ENCODE measurements around the gene PLEKHF1.

The PLEKHF1 gene

DNA sequence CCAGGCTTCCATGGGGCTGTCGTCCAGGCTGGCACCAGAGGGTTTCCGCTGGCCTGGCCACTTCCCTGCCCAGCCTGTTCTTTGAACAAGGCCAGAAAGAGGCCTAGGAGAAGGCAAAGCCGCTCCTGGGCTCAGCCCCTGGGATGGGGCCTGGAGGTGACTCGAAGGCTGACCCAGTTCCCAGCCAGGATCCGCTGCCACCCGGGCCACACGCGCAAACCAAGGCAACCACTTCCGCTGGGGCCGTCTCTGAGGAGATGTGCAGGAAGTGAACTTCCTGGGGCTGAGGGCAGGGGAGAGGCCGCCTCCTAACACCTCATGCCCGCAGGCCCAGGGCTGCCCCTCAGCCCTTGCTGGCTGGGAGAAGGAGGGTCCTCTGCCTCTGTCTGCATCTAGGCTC lies 15.2 kb downstream of the PLEKHF1 start:
- no peak for DNase-seq

DNA sequence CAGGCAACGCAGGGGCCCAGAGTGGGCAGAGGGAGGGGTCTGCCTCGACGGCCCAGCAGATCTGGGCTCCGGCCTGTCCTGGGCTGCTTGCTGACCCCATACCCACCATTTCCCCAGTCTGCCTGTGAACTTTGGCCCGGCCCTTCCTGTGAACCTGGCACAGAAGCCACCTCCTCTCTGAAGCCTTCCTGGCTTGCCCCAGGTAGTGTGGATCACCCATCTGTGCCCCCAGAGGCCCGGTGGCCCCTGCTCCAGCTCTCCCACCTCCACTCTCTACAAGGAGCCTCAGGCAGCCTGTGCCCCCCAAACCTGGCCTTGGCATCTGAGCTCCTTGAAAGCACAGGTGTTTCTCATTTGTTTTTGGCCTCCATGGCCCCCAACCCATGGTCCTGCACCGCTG lies 15.7 kb downstream of the PLEKHF1 start:
- DNase-seq: no peak

DNA sequence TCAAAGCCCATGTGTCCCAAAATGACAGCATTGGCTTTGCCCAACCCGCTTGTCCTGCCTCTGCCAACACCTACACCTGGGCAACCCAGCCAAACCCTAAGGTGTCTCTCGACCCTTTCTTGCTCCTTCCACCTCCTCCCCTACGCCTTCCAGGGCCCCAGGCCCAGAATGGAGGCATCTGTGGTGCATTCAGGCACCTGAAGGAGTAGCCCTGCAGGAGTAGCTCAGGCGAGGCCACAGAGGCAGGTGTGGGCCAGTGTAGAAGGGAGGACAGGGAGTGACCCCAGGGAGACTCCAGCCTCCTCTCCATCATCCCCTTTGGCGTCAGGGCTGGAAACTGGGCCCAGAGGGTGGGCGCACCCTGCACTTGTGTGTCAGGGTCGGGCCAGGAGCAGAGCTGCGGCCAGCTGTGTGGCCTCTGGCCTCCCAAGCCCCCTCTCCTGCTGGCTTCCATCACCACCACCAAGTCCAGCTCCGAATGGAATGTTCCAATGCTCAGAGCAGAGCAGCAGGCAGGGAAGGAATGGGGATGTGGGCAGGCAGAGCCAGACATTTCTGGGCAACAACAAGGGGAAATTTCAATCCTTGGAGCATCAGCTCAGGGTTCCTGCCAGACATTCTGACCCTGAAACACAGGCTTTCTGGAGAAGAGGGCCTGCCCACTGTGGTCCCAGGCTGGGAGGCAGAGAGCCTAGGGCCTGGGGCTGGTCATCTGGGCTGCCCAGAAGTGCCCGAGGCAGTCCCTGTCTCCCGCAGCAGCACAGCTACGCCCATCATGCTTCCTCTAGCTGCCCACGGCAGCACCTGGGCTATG lies 16.4 kb downstream of the PLEKHF1 start:
- DNase-seq: no peak

DNA sequence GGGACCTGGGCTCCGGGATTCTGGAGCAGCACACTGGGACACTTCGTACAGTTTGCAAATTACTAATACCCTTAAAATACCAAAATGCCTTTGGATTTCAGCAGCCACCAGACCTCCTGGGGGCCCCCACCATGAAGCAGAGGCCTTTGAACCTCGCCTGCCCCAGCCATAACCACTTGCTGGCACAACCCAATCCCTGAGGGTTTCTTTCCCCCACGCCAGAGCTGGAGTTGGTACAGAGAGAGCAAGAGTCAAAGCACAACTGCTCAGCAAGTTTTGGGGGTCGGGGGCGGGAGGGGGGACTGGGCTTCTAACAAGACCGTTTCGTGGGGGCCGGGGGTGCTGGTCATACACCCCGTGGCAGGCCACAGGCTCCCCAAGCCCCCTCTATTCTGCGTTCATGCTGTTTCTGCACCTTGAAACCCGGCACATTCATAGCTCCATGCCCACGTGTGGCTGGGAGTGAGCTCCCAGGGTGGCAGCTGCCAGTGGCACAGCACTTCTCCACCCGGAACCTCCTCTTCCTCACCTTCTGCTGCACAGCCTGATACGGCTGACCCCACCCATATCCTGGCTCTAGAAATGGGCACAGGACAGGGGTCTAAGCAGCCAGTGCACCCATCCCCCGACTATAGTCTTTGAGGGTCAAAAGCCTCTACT lies 17.1 kb downstream of the PLEKHF1 start:
- DNase-seq: no peak

DNA sequence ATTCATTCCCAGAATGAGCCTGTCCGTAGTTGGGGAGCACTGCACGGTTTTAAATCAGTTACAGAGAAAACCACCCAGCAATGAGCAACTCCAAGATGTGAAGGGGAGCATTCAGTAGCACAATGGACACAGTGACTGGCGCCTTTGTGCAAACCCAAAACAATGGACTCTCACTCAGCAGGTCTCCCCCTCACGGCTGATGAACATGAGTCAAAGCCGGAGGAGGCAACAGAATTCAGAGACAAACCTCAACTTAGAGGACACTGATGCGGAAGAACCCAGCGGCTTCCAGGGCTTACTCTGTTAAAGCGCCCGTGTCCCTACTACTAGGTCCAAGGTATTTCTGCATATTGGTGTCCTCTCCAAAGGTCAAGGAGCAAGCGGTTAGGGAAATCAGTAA lies 17.7 kb downstream of the PLEKHF1 start:
- DNase-seq: no peak

DNA sequence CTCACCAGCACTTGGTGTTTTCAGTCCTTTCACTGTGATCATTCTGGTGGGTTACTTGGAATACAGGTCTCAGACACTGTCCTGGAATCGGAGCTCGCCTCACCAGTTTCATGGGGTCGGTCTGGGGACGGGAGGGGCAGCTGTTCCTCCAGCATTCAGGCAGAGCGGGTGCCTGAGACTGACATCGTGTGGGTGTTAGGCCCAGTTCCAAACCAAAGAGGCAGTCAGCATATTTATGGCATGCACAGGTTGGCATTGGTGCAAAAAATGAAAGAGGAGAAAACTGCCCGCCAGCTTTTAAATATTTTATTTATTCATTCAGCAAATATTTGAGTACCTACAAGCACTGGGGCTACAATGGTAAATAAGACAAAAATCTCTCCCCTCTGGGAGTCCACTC lies 20.1 kb downstream of the PLEKHF1 start:
- DNase-seq: no peak

DNA sequence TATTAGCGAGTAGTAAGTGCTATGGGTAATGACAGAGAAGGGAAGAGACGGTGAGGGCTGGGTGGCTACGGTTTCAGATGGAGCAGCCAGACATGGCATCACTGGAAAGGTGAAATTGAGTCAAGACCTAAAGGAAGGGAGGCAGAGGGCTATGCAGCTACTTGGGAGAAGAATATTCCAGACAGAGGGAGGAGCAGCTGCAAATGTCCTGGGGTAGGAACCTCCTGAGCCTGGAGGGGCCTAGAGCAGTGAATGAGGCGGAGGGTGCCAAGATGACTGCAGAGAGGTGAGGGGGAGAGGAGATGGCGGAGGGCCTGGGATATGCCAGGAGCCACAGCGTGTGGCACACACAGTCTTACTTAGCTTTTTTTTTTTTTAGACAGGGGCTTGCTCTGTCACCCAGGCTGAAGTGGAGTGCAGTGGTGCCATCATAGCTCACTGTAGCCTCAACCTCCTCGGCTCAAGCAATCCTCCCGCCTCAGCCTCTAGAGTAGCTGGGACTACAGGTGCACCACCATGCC lies 21.1 kb downstream of the PLEKHF1 start:
- no peak for DNase-seq

DNA sequence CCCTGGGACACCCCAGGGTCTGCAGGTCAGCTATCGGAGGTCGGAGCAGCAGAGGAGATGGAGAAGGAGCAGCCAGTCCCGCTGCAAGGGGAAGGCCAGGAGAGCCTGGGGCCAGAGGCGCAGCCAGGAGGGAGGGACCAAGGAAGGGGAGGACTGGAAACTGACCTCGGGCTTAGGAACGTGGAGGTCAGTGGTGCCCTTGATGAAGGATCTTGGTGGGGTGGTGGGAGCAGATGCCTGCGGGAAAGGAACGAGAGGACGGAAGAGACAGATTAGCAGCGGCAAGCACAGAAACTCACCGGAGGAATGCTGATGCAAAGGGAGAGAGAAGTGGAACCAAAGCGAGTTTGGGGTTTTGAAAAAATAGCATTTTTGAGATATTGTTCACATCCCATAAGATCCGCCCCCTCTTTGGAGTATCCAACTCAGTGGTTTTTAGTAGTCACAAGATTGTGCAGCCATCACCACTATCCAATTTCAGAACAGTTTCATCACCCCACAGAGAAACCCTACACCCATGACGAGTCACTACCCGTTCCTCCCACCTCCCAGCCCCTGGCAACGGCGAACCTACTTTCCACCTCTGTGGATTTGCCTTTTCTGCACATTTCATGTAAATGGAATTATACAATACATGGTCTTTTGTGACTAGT lies 22.1 kb downstream of the PLEKHF1 start:
- DNase-seq: no peak

DNA sequence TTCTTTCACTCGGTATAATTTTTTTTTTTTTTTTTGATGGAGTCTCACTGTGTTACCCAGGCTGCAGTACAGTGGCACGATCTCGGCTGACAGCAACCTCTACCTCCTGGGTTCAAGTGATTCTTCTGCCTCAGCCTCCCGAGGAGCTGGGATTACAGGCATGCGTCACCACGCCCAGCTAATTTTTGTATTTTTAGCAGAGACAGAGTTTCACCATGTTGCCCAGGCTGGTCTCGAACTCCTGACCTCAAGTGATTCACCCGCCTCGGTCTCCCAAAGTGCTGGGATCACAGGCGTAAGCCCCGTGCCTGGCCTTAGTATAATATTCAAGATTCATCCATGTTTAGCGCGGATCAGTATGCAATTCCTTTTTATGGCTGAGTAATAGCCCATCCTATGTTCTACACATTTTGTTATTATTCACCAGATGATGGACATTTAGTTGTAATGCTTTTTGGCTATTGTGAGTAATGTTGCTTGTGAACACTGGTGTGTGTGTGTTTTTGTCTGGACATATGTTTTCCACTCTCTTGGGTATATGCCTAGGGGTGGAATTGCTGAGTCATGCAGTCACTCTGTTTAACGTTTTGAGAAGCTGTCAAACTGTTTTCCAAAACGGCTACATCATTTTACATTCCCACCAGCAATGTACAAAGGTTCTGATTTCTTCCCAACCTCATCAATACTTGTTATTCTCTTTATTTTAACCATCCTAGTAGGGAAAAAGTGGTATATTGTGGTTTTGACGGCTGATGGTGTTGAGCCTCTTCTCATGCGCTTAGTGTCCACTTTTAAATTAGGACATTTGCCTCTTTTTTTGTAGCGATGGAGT lies 22.9 kb downstream of the PLEKHF1 start:
- DNase-seq: no peak

DNA sequence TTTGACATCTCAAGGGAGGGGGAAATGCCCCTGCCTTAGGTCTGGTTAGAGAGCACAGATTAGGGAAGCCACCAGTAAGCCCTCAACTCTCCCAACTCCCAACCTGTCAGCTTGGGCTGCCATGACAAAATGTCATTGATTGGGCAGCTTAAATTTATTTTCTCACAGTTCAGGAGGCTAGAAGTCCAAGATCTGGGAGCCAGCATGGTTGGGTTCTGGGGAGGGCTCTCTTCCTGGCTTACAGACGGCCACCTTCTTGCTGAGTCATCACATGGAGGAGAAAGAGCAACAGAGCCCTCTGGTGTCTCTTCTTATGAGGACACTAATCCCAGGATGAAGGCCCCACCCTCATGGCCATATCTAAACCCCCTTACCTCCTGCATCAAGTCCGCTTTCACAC lies 25.6 kb downstream of the PLEKHF1 start:
- no peak for DNase-seq

DNA sequence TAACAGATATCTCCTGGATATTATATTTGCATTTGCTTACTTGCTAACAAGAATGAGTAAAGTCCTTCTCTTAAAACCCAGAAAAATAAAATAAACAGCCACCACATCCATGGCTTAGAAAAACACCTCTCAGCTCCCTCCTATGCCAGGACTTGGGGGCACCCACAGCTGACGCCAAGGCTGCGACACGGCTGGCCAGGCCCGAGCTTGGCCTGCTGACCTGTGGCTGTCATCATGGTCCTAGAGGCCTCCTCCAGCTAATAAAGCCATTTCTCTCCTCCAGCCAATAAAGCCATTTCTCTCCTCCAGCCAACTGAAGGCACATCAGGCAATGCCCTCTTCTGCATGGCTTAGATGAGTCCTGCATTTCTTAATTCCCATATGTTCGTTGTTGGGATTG lies 28.9 kb downstream of the PLEKHF1 start:
- DNase-seq: no peak

DNA sequence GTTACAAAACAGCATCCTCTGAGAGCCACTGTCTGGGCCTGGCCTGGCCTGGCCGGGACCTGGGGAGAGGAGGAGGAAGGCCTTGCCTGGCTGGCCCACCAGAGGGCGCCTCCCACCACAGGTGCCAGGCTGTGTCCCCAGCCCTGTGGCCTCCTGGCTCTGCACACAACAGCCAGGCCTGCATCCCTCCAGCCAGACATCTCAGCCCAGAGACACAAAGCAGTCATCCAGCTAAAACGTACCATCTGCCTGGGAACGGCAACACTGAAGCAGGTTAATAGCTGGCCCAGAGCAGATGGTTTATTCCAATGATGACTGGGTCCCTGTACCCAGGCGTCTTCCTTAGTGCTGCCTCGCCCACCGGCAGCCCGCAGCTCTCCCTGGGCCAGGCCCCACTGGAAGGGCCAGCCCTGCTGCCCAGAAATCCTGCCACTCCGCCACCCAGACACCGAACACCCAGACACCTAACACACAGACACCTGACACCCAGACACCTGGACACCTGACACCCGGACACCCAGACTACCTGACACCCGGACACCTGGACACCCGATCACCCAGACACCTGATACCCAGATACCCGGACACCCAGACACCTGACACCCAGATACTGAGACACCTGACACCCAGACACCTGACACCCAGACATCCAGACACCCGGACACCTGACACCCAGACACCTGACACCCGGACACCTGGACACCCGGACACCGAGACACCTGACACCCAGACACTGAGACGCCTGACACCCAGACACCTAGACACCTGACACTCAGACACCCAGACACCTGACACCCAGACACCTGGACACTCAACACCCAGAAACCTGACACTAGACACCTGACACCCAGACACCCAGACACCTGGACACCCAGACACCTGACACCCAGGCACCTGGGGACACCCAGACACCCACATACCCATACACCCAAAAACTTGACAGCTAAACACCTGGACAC lies 29.7 kb downstream of the PLEKHF1 start:
- no peak for DNase-seq

DNA sequence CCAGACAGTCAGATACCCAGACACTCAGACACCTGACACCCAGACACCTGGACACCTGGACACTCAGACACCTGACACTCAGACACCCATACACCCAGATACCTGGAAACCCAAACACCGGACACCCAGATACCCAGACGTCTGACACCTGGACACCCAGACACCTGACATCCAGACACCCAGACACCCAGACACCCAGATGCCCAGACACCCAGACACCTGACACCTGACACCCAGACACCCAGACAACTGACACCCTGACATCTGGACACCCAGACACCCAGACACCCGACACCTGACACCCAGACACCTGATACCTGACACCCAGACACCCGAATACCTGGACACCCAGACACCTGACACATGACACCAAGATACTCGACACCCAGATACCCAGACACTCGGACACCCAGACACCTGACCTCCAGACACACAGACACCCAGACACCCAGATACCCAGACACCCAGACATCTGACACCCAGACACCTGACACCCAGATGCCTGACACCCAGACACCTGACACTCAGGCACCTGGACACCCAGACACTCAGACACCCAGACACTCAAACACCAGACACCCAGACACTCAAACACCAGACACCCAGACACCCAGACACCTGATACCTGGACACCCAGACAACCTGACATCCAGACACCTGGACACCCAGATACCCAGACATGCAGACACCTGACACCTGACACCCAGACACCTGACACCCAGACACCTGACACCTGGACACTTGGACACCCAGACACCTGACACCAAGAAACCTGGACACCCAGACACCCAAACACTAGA lies 30.7 kb downstream of the PLEKHF1 start:
- DNase-seq: no peak

DNA sequence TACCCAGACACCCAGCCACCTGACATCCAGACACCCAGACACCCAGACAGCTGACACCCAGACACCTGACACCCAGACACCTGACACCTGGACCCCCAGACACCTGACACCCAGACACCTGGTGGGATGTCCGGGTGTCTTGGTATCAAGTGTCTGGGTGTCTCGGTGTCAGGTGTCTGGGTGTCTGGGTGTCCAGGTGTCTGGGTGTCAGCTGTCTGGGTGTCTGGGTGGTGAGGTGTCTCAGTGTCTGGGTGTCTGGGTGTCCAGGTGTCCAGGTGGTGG lies 31.2 kb downstream of the PLEKHF1 start:
- DNase-seq: no peak

DNA sequence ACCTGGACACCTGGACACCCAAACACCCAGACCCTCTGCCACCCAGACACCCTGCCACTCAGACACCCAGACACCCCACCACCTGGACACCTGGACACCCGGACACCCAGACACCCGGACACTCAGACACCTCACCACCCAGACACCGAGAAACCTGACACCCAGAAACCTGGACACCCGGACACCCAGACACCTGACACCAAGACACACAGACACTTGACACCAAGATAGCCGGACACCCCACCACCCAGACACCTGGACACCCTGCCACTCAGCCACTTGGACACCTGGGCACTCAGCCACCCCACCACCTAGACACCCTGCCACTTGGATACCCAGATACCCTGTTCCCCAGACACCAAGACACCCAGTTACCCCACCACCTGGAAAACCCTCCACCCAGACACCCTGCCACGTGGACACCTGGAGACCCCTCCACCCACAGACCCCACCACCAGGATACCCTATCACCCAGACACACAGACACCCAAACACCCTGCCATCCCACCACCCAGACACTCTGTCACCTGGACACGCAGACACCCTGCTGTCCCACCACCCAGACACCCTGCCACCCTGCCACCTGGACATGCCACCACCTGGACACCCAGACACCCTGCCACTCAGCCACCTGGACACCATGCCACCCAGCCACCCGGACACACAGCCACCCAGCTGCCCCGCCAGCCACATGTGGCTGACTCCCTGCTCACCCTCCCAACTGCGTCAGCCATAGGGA lies 32.4 kb downstream of the PLEKHF1 start:
- DNase-seq: no peak

DNA sequence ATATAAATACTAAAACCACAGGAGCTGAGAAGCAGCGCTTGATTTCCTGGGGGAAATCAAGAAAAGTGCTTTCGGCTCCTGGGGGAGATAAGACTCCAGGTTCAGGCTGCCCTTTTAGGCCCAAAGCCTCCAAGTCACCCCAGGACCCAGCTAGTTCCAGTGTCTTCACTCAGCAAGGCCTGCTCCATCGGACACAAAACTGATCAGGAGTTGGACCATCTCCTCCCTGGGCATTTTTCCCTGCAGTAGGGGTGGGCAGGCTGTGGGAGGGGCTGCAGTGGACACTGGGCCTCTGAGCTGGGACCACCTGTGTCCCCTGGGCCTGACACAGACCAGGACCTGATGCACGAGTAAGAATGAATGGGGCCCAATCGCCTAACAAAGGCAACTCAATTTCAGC lies 34.6 kb downstream of the PLEKHF1 start:
- DNase-seq: no peak

DNA sequence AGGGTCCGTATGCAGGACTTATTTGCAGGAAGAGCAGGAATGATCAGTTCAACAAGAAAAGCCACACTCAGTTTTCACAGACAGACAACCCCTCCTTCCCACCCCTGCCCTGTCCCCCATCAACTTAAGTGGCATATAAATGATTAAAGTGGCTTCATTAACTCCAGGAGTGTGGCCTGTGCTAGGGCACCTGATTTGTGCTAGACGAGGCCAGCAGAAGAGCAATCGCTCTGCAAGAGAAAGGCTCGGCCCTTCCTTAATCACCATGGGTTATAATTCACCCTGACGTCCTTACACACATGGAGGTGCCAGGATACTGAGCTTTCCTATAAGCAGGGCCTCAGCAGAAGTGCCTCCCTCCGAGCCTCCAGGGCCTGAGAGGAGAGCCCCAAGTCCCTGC lies 35.2 kb downstream of the PLEKHF1 start:
- no peak for DNase-seq

DNA sequence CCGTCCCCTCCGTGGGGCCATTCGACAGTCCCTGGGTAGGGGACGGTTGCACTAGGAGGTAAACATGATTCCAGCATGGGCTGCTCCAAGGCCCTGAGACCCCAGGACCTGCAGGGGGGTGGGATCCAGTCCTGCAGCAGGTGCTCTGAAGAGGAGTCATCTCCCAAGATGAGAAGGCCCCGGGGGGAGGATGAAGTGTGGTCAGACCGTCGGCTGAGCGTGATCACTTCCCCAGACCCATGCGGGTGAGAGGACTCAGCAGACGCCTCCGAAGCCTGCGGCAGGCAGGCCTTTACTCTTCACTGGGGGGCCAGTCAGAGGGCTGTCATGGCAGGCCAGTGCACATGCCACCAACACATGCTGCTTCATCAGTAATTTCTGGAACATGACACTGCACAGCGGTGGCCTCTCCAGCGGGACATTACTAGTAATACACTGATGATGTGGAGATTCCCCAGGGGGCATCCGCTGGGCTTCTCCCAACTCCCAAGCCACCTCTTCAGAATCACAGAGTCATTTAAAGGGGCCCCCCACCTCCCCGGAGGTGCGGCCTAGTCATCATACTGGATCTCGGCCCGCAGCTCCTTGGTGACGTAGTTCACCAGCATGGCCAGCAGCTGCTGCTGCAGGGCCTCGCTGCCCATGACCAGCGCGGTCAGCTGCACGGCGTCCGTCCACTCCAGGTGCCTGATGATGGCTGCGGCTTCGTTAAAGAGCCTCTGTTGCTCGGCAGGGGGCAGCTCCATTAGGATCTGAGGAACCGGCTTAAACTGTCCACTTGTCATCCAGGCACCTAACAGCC lies 37.1 kb downstream of the PLEKHF1 start:
- DNase-seq: no peak

DNA sequence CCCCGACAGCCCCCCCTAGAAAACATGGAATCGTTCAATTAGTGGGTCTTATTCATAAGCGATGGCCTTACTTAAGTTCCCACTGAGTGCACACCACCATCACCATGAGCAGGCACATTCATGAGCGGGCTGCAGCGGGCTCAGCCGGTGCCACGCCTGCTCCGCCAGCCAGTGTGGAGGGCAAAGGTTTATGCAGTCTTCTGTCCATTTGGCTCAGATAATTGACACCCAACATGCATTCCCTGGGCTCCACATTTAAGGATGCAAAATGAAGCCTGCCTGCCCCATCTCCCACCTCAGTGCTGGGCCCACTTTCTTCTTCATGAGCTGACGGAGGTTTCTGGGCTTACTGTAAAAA lies 37.7 kb downstream of the PLEKHF1 start:
- no peak for DNase-seq
